Endometrial microvascular endothelial cells (primary cell): ENCODE measurements around the gene LRRN3. TPM values are rescaled to one million over a fixed set of nuclear protein-coding genes. Genes with fewer than 3 reads are reported as not detected.

ENCODE experiments used
- in situ Hi-C: cut with HindIII; loops from 2 replicates; pipeline ENCODE4 v1.10.0; 2017; ENCODE audit warnings: low sequenced_read_pairs, low pct_unique_long_range_greater_than_20kb; ENCODE audit errors: inconsistent ontology term
- total RNA-seq: library from RNA; depleted of rRNA; stranded (reverse); fragments of >200 nt; gene quantifications from one replicate; pipeline ENCODE4 v1.2.3, GENCODE V29; 2015; ENCODE audit errors: inconsistent ontology term

The LRRN3 gene
- total RNA-seq, 1 donor from 2014 or later, result not detected

DNA sequence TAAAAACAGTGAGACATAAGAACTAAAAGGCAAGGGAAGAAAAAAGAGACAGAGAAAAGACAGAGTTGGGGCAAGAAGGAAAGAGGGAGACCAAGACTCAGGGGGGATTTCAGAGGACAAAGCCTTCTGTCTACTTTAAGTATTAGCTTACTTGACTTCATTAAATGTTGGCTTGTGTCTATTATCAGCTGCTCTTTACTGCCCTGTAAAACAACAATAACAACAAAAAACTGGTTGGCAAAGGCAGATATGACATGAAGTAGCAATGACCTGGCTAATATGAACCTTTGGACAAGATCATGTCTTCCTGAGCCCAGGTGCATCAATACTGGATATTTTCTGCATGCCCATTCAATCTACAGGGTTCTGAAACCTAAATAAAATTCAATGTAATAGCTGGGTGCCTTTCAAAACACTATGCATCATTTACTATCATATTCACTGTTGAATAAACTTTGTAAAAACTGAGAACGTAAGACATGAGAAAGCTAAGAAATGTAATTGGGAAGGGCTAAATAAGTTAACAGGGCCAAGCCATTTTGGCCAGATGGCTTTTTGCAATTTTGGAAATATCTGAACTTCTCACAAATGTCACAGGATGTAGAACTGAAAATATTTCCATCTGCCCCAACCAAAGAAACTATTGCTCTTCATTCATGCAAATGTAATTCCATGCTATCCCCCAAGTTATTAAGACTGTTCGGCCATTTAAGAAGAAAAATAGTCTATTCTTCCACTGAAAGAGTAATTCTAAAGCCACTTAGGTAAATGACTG is 49.4 kb downstream of the LRRN3 start:
- in situ Hi-C loops, result no loop called here

- in situ Hi-C loops, result no loop called here
Measured at GRCh38 chr7:111145472-111145871, 54.5 kb downstream of the LRRN3 start.

DNA sequence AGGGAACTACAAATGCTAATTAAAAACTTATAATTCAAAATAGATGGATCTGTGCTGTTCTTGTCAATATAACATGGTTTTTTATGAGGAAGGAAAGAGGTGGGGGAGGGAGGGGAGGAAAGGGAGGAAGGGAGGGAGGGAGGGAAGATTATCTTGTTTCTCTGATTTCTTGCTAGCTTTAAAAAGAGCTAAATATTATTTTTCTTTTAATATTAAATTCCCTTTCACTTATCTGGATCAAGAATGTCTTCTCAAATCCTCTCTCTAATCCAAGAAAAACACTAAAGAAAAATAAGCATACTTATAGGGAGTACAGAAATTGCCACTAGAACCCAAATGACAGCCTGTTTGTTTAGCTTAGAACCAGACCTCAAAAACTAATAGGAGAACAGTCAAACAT is 55.2 kb downstream of the LRRN3 start:
- in situ Hi-C loops, result no loop called here

DNA sequence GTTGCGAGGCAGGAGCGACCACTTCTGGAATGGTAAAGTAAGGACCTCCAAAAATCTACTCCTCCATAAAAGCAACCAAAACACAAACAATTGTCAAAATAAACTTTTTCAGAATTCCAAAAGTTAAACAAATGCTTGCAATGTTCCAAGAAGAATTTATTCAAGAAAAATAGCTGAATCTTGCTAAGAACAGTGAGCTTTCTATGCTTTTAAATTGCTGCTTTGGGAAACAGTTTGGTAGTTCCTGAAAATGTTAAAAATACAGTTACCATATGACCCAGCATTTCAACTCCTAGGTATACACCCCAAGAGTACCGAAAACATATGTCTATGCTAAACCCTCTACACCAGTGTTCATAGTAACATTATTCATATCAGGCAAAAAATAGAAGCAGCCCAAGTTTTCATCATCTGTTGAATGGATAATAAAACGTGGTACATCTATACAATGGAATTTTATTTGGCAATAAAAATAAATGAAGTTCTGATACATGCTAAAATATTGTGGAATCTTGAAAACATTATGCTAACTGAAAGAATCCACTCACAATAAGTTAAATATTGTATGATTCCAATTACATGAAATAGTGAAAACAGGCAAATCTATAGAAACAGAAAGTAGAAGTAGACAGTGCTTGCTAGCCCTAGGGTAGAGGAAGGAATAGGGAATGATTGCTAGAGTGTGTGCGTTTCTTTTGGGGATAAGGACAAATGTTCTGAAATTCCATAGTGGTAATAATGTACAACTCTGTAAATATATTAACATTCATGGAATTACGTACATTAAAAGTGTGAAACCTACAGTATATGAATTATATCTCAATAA is 57.0 kb downstream of the LRRN3 start:
- in situ Hi-C loops, result no loop called here

- in situ Hi-C loops, result no loop called here
Measured at GRCh38 chr7:111150709-111151108, 59.8 kb downstream of the LRRN3 start.

GRCh38 chr7:111159426-111159825 is 68.5 kb downstream of the LRRN3 start:
- in situ Hi-C loops, result no loop called here

DNA sequence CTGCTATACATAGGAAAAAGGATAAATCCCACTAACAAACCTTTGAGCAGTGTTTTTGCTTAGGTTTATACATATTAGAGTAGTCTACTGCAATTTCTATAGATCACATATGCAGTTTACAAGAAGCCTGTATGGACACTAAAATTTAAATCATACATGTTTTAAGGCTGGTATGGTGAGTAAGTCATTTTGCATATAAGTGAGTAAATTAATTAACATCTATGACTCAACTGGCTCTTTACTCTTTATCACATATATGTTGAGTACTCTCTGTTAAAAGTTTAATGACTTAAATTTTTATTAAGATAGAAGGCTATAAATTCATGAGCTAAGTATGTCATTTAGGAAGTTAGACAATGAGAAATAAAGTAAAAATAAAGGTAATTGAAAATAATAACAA is 69.4 kb downstream of the LRRN3 start:
- in situ Hi-C loops, result no loop called here

DNA sequence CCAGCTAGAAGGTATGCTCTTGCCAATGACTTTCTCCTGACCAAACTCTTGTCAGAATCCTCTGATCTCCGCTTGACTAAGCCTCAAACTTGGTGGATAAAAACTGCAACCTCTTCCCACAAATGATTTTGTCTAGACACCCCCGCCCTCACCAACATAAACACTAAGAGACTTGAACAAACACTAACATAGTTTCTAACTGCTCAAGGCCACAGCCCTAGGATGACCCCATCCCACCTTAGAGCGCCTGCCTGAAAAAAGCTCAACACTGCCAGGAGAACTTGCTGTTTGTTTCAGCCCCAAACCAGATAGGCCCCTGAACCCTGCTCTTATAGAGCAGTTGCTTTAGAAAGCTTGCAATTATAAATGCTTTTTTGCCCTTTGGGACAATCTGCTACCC is 71.8 kb downstream of the LRRN3 start:
- in situ Hi-C loops, result no loop called here

GRCh38 chr7:111164442-111164841 is 73.5 kb downstream of the LRRN3 start:
- in situ Hi-C loops, result no loop called here

- in situ Hi-C loops, result no loop called here
Measured at GRCh38 chr7:111168182-111168581, 77.3 kb downstream of the LRRN3 start.

DNA sequence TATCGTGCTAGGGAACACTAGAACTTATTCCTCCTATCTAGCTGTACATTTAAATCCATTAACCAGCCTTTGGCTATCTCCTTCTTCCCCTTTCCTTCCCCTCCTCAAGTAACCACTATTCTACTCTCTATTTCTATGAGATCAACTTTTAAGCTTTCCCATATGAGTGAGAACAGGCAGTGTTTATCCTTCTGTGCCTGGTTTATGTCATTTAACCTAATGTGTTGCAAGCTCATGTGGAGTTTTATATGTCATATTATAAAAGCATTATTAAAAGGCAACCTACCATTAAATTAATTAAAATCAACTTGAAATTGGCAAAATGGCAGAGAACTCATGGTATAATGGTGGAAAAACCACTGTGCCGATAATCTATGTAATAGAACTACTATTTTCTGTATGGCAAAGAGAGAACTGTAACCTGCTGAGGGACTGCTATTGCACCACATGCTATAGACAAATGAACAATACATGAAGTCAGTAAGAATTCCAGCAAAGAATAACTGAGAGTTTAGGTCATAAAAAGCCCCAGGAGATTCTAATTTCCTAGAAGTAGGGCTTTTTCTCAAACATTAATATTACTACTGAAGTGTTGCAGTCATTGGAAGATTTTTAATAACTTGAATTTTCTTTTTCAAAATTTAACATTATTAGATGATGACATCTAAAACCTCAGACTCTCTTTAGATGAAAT is 81.8 kb downstream of the LRRN3 start:
- in situ Hi-C loops, result no loop called here

DNA sequence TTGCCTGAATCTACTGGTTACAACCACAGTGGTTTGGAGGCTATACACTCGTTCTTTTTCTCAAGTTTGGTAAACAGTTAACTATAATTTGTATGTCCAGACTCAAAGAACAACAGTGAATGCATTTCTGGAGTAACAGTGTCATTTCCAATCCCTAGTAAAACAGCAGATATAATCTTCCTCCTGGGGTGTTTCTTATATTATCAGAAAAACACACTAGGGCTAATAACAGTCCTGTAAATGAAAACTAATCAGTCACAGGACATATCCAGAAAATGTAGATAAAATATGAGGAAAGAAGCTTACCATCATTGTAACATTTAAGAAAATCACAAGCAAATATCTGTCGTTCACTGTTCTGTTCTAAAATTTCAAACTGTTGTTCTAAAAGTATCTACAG is 82.6 kb downstream of the LRRN3 start:
- in situ Hi-C loops, result no loop called here

- in situ Hi-C loops, result no loop called here
Measured at GRCh38 chr7:111173990-111174389, 83.1 kb downstream of the LRRN3 start.

DNA sequence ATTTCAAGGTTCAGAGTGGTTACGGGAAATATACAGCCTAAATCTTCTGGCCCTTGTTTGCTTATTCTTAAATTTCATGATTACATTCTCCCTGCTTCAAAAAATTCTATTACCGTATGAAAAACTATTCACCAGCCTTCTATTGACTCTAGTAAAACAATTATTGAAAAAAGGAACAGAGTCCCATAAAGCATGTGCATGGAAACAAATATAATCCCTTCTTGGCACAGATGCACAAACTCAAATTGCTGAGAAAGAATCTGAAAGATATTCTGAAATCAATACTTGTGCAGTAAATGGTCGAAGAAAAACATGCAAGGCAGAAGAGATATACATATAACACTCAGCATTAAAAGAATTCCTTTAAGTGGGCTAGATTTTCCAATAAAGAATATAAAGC is 83.6 kb downstream of the LRRN3 start:
- in situ Hi-C loops, result no loop called here
